ENCODE data around the gene PDE11A.

Gene PDE11A

GRCh38 chr2:177782613-177783012 is 290.0 kb downstream of the PDE11A start:
- no peaks in the 10 kb centered on the region for H4K20me1 ChIP-seq (ENCODE audit: low read depth, low read length)
- H3K27ac ChIP-seq (ENCODE audit: low read depth, low read length) = no peak overlapping the region
- H2AFZ ChIP-seq (ENCODE audit: low read depth, low read length, severe bottlenecking) = no peak overlapping the region
- no peaks in the 10 kb centered on the region for H3F3A ChIP-seq (ENCODE audit: insufficient read depth)
- no peaks in the 10 kb centered on the region for H3K27me3 ChIP-seq (ENCODE audit: low read length)
- H3K9ac ChIP-seq (ENCODE audit: low read length) = no peak overlapping the region
- no peaks in the 10 kb centered on the region for H3K9me3 ChIP-seq (ENCODE audit: insufficient read depth, low read length)
- H3K4me2 ChIP-seq (ENCODE audit: low read depth, low read length, poor library complexity, severe bottlenecking) = no peak overlapping the region
- H3K9me2 ChIP-seq (replicated peaks; ENCODE audit: insufficient read depth, low read length) = no peaks in the 10 kb centered on the region
- no peak overlapping the region for H3K4me3 ChIP-seq (ENCODE audit: insufficient read depth, low read length, poor library complexity, severe bottlenecking)
- H3K79me2 ChIP-seq (ENCODE audit: insufficient read depth, low read length) = no peaks in the 10 kb centered on the region
- TF ChIP-seq EZH2phosphoT487 (conservative IDR thresholded peaks at IDR 0.05; ENCODE audit: low read length) = no peak
- TF ChIP-seq CTCF (IDR thresholded peaks at IDR 0.05; ENCODE audit: insufficient read depth, low read length, poor library complexity, severe bottlenecking) = no peak
- H3K36me3 ChIP-seq (ENCODE audit: low read length) = no peaks in the 10 kb centered on the region

- Histone ChIP-seq H3F3A (ENCODE audit: insufficient read depth) (no peaks in the 10 kb centered on the region), H4K20me1 (ENCODE audit: low read depth, low read length) (no peaks in the 10 kb centered on the region)
- TF ChIP-seq EZH2phosphoT487 (conservative IDR thresholded peaks at IDR 0.05; ENCODE audit: low read length) = no peak
- TF ChIP-seq CTCF (IDR thresholded peaks at IDR 0.05; ENCODE audit: insufficient read depth, low read length, poor library complexity, severe bottlenecking) = no peak
These were observed 294.1 kb downstream of the PDE11A start for GRCh38 chr2:177778472-177778871.

GRCh38 chr2:177772529-177772928 is 300.0 kb downstream of the PDE11A start:
- TF ChIP-seq EZH2phosphoT487 (conservative IDR thresholded peaks at IDR 0.05; ENCODE audit: low read length) (no peak), CTCF (IDR thresholded peaks at IDR 0.05; ENCODE audit: insufficient read depth, low read length, poor library complexity, severe bottlenecking) (peak; percentile 58)
- no peaks in the 10 kb centered on the region for H3K79me2 ChIP-seq (ENCODE audit: insufficient read depth, low read length)
- no peak overlapping the region for H3K4me2 ChIP-seq (ENCODE audit: low read depth, low read length, poor library complexity, severe bottlenecking)
- H3K9ac ChIP-seq (ENCODE audit: low read length) = no peak overlapping the region
- H3K9me2 ChIP-seq (replicated peaks; ENCODE audit: insufficient read depth, low read length) = no peaks in the 10 kb centered on the region
- H3K9me3 ChIP-seq (ENCODE audit: insufficient read depth, low read length) = no peaks in the 10 kb centered on the region
- H4K20me1 ChIP-seq (ENCODE audit: low read depth, low read length) = no peaks in the 10 kb centered on the region
- H3K36me3 ChIP-seq (ENCODE audit: low read length) = no peaks in the 10 kb centered on the region
- H3K4me3 ChIP-seq (ENCODE audit: insufficient read depth, low read length, poor library complexity, severe bottlenecking) = no peak overlapping the region
- no peaks in the 10 kb centered on the region for H3K27me3 ChIP-seq (ENCODE audit: low read length)
- H3F3A ChIP-seq (ENCODE audit: insufficient read depth) = no peaks in the 10 kb centered on the region
- no peak overlapping the region for H2AFZ ChIP-seq (ENCODE audit: low read depth, low read length, severe bottlenecking)
- H3K27ac ChIP-seq (ENCODE audit: low read depth, low read length) = no peak overlapping the region

More at GRCh38 chr2:177778472-177778871, 294.1 kb downstream of the PDE11A start:
- Histone ChIP-seq H3K36me3 (ENCODE audit: low read length) (no peaks in the 10 kb centered on the region), H3K27me3 (ENCODE audit: low read length) (no peaks in the 10 kb centered on the region), H3K4me3 (ENCODE audit: insufficient read depth, low read length, poor library complexity, severe bottlenecking) (no peak overlapping the region), H3K27ac (ENCODE audit: low read depth, low read length) (no peak overlapping the region), H3K9me3 (ENCODE audit: insufficient read depth, low read length) (no peaks in the 10 kb centered on the region), H2AFZ (ENCODE audit: low read depth, low read length, severe bottlenecking) (no peak overlapping the region), H3K4me2 (ENCODE audit: low read depth, low read length, poor library complexity, severe bottlenecking) (no peak overlapping the region), H3K9ac (ENCODE audit: low read length) (no peak overlapping the region), H3K79me2 (ENCODE audit: insufficient read depth, low read length) (no peaks in the 10 kb centered on the region), H3K9me2 (replicated peaks; ENCODE audit: insufficient read depth, low read length) (no peaks in the 10 kb centered on the region)

Data from SU-DHL-6 (cell line).